ENCODE results near the gene HGFAC. TPM values are rescaled to one million over a fixed set of nuclear protein-coding genes. Genes with fewer than 3 reads are reported as not detected.

Gene HGFAC
- total and polyA plus RNA-seq, 10 of the 15 experiments (the other 5 are each of a cell fraction or from before 2014, with no cell fraction given): 0.38 TPM; not detected in 9

DNA sequence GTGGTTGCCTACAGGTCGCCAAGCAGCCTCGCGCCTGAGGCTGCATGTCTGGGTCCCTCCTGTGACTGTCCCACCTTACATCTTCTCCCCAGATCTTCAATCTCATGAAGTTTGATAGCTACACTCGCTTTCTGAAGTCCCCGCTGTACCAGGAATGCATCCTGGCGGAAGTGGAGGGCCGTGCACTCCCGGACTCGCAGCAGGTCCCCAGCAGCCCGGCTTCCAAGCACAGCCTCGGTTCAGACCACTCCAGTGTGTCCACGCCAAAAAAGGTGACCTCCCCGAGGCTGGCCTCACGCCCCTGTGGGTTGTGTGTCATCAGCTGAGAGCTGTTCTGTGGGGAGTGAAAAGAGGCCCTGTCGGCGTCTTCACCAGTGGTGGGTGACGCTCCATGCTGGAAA lies 24.9 kb upstream of the HGFAC start (continued):
- TF ChIP-seq, protein P1, sequence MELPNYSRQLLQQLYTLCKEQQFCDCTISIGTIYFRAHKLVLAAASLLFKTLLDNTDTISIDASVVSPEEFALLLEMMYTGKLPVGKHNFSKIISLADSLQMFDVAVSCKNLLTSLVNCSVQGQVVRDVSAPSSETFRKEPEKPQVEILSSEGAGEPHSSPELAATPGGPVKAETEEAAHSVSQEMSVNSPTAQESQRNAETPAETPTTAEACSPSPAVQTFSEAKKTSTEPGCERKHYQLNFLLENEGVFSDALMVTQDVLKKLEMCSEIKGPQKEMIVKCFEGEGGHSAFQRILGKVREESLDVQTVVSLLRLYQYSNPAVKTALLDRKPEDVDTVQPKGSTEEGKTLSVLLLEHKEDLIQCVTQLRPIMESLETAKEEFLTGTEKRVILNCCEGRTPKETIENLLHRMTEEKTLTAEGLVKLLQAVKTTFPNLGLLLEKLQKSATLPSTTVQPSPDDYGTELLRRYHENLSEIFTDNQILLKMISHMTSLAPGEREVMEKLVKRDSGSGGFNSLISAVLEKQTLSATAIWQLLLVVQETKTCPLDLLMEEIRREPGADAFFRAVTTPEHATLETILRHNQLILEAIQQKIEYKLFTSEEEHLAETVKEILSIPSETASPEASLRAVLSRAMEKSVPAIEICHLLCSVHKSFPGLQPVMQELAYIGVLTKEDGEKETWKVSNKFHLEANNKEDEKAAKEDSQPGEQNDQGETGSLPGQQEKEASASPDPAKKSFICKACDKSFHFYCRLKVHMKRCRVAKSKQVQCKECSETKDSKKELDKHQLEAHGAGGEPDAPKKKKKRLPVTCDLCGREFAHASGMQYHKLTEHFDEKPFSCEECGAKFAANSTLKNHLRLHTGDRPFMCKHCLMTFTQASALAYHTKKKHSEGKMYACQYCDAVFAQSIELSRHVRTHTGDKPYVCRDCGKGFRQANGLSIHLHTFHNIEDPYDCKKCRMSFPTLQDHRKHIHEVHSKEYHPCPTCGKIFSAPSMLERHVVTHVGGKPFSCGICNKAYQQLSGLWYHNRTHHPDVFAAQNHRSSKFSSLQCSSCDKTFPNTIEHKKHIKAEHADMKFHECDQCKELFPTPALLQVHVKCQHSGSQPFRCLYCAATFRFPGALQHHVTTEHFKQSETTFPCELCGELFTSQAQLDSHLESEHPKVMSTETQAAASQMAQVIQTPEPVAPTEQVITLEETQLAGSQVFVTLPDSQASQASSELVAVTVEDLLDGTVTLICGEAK (IDR thresholded peaks at IDR 0.05; ENCODE audit: borderline replicate concordance): no peak
- TF ChIP-seq HCFC1 (IDR thresholded peaks at IDR 0.05; ENCODE audit: low read length) (no peak), BRCA1 (IDR thresholded peaks at IDR 0.05; ENCODE audit: low read depth, low read length) (no peak), TBL1XR1 (IDR thresholded peaks at IDR 0.05; ENCODE audit: low read depth, low read length) (no peak), SP1 (IDR thresholded peaks at IDR 0.05; ENCODE audit: low read depth, low read length) (no peak)
- TF ChIP-seq, protein P2, sequence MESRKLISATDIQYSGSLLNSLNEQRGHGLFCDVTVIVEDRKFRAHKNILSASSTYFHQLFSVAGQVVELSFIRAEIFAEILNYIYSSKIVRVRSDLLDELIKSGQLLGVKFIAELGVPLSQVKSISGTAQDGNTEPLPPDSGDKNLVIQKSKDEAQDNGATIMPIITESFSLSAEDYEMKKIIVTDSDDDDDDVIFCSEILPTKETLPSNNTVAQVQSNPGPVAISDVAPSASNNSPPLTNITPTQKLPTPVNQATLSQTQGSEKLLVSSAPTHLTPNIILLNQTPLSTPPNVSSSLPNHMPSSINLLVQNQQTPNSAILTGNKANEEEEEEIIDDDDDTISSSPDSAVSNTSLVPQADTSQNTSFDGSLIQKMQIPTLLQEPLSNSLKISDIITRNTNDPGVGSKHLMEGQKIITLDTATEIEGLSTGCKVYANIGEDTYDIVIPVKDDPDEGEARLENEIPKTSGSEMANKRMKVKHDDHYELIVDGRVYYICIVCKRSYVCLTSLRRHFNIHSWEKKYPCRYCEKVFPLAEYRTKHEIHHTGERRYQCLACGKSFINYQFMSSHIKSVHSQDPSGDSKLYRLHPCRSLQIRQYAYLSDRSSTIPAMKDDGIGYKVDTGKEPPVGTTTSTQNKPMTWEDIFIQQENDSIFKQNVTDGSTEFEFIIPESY (IDR thresholded peaks at IDR 0.05): no peak
- TF ChIP-seq, protein P3, sequence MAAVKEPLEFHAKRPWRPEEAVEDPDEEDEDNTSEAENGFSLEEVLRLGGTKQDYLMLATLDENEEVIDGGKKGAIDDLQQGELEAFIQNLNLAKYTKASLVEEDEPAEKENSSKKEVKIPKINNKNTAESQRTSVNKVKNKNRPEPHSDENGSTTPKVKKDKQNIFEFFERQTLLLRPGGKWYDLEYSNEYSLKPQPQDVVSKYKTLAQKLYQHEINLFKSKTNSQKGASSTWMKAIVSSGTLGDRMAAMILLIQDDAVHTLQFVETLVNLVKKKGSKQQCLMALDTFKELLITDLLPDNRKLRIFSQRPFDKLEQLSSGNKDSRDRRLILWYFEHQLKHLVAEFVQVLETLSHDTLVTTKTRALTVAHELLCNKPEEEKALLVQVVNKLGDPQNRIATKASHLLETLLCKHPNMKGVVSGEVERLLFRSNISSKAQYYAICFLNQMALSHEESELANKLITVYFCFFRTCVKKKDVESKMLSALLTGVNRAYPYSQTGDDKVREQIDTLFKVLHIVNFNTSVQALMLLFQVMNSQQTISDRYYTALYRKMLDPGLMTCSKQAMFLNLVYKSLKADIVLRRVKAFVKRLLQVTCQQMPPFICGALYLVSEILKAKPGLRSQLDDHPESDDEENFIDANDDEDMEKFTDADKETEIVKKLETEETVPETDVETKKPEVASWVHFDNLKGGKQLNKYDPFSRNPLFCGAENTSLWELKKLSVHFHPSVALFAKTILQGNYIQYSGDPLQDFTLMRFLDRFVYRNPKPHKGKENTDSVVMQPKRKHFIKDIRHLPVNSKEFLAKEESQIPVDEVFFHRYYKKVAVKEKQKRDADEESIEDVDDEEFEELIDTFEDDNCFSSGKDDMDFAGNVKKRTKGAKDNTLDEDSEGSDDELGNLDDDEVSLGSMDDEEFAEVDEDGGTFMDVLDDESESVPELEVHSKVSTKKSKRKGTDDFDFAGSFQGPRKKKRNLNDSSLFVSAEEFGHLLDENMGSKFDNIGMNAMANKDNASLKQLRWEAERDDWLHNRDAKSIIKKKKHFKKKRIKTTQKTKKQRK (IDR thresholded peaks at IDR 0.05; ENCODE audit: low read depth, low read length): no peak

Data from GM12878 (cell line).